ENCODE data around the gene LGR4.
"Not testable (repeated sequence)": the region's sequence is repeated elsewhere in the genome, so short reads cannot be mapped to it uniquely, and the experiment has no call there.

LGR4 gene

DNA sequence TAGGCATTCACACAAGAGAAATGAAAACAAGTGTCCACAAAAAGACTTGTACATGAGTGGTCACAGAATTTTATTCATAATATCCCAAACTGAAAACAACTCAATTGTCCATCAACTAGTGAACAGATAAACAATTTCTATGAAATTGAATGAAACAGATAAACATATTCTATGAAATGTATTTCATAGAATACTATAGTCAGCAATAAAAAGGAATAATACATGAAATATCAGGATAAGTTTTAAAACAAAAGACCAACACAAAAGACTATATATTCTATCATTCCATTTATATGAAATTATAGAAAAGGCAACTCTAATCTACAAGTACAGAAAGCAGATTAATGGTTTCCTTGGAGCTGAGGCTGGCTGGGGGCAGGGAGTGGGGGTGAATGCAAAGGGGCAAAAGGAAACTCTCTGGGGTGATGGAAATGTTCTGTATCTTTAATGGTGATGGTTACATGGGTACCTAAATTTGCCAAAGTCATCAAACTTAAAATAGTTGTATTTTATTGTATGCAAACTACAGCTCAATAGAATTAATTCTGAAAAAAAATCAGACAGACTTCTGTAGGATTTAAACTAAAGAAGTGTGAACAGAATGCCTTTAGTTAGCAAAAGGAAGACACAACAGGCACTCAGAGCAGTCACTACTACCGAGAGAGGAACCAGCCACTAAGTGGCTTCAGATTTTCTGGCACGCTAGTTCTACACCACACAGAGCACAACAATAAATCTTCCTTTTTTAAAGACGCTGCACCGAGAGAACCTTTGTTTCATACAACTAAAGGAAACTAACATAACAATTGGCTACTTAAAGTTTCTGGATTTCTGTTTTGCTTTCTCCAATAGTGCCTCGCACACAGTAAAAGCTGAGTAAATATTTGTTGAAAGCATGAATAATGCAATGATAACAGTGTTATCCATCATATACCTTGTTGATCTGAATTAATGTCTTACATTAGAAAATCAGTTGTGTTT, 124.9 kb downstream of the LGR4 start:
- DNase-seq, result no peak
- Mint-ChIP-seq H3K27ac (no peak overlapping the region), H3K27me3 (no peaks in the 10 kb centered on the region), H3K4me1 (ENCODE audit: low read depth) (no peaks in the 10 kb centered on the region), H3K36me3 (ENCODE audit: low read depth) (peaks cover 21% of the 10 kb centered on the region), H3K9me3 (no peaks in the 10 kb centered on the region), H3K4me3 (no peak overlapping the region)

GRCh38 chr11:27339941-27340340, 132.6 kb downstream of the LGR4 start:
- H3K4me3 Mint-ChIP-seq, result no peak overlapping the region
- H3K9me3 Mint-ChIP-seq, result no peaks in the 10 kb centered on the region
- no peaks in the 10 kb centered on the region for H3K4me1 Mint-ChIP-seq (ENCODE audit: low read depth)
- H3K36me3 Mint-ChIP-seq (ENCODE audit: low read depth), result peaks cover 12% of the 10 kb centered on the region
- no peak overlapping the region for H3K27ac Mint-ChIP-seq
- no peaks in the 10 kb centered on the region for H3K27me3 Mint-ChIP-seq
- no peak for DNase-seq

DNA sequence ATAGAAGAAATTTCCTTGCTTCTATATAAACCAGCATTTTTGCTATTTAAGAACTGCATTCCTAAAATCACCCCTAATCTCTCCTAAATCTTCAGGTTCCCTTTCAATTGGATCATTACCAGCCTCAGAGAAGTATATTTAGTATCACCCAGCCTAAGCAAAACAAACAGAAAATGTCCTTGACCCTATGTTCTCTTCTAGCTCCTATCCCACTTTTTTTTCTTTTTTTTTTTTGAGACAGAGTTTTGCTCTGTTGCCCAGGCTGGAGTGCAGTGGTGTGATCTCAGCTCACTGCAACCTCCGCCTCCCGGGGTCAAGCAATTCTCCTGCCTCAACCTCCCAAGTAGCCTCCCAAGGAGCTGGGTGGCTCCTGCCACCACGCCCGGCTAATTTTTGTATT, 137.8 kb downstream of the LGR4 start:
- not testable (repeated sequence) for DNase-seq; H3K4me3 Mint-ChIP-seq; H3K4me1 Mint-ChIP-seq (ENCODE audit: low read depth); H3K27ac Mint-ChIP-seq; H3K9me3 Mint-ChIP-seq; H3K27me3 Mint-ChIP-seq; H3K36me3 Mint-ChIP-seq (ENCODE audit: low read depth)

DNA sequence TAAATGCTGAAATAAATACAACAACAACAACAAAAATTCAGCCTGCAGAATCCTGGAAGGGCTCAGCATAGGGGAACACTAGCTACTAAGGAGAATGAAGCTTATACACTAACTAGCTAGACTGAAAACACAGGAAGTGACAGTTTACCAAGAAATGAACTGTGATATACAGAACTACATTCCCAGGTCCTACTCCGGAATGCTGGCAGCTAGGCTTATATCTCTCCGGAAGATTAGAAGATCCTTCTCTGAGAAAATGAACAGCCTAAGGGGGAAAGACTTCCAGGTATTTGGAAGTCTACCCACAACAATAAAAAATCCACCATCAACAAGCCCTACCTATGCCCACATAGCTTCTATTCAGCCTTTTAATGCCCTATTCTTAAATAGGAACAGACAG, 140.6 kb downstream of the LGR4 start:
- H3K27me3 Mint-ChIP-seq, result no peaks in the 10 kb centered on the region
- no peak overlapping the region for H3K27ac Mint-ChIP-seq
- H3K9me3 Mint-ChIP-seq, result no peaks in the 10 kb centered on the region
- no peak overlapping the region for H3K4me3 Mint-ChIP-seq
- H3K4me1 Mint-ChIP-seq (ENCODE audit: low read depth), result no peaks in the 10 kb centered on the region
- no peak for DNase-seq
- peaks cover 3% of the 10 kb centered on the region for H3K36me3 Mint-ChIP-seq (ENCODE audit: low read depth)

DNA sequence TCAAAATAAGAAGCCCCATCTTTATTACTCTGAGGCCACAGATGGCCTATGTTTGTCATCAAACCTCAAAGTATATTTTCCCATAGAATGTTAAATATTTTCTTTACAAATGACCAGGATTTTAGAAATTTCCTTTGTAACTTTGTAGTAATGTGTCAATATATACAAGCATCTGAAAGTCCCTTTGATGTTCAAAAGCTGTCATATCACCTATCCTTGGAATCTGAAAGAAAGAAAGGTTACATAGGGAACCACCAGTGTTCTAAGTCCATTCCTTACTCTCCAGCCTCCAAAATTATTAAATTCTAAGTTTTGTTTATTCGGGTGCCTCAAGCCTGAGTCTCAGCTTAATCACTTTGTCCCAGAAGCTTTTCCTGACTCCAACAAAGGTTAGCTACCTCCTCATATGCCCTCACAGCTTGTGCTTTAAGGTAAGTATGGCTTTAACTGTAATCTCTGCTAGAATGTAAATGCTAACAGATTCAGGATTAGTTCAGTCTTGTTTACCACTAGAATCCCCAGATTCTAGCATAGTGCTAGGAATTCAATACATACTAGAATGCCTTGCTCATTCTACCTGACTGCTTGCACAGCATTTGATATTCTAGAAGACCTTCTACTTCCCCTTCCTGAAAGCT, 141.8 kb downstream of the LGR4 start:
- no peak for DNase-seq
- peaks cover 4% of the 10 kb centered on the region for H3K9me3 Mint-ChIP-seq

GRCh38 chr11:27329867-27330632, 142.5 kb downstream of the LGR4 start:
- H3K27ac Mint-ChIP-seq, result no peak overlapping the region
- H3K4me1 Mint-ChIP-seq (ENCODE audit: low read depth), result no peaks in the 10 kb centered on the region
- H3K27me3 Mint-ChIP-seq, result no peaks in the 10 kb centered on the region
- peaks cover 5% of the 10 kb centered on the region for H3K9me3 Mint-ChIP-seq
- DNase-seq, result no peak
- no peak overlapping the region for H3K4me3 Mint-ChIP-seq
- no peaks in the 10 kb centered on the region for H3K36me3 Mint-ChIP-seq (ENCODE audit: low read depth)

More for the DNA sequence above, 141.8 kb downstream of the LGR4 start:
- no peaks in the 10 kb centered on the region for H3K4me1 Mint-ChIP-seq (ENCODE audit: low read depth)
- H3K36me3 Mint-ChIP-seq (ENCODE audit: low read depth), result no peaks in the 10 kb centered on the region
- H3K4me3 Mint-ChIP-seq, result no peak overlapping the region
- H3K27ac Mint-ChIP-seq, result no peak overlapping the region
- H3K27me3 Mint-ChIP-seq, result no peaks in the 10 kb centered on the region

GRCh38 chr11:27328614-27329013, 144.0 kb downstream of the LGR4 start:
- Mint-ChIP-seq H3K27ac (no peak overlapping the region), H3K4me1 (ENCODE audit: low read depth) (peaks cover 6% of the 10 kb centered on the region), H3K4me3 (no peak overlapping the region), H3K27me3 (no peaks in the 10 kb centered on the region), H3K9me3 (peaks cover 5% of the 10 kb centered on the region), H3K36me3 (ENCODE audit: low read depth) (no peaks in the 10 kb centered on the region)
- DNase-seq, result no peak

GRCh38 chr11:27327064-27327463, 145.5 kb downstream of the LGR4 start:
- H3K27ac Mint-ChIP-seq; H3K27me3 Mint-ChIP-seq; H3K36me3 Mint-ChIP-seq (ENCODE audit: low read depth); H3K9me3 Mint-ChIP-seq; H3K4me3 Mint-ChIP-seq; H3K4me1 Mint-ChIP-seq (ENCODE audit: low read depth); DNase-seq: not testable (repeated sequence)

- peaks cover 17% of the 10 kb centered on the region for H3K4me1 Mint-ChIP-seq (ENCODE audit: low read depth)
- not testable (repeated sequence) for H3K9me3 Mint-ChIP-seq; H3K27me3 Mint-ChIP-seq; H3K36me3 Mint-ChIP-seq (ENCODE audit: low read depth); H3K27ac Mint-ChIP-seq; H3K4me3 Mint-ChIP-seq; DNase-seq
These were observed 150.4 kb downstream of the LGR4 start for GRCh38 chr11:27322196-27322595.

- H3K4me3 Mint-ChIP-seq; H3K9me3 Mint-ChIP-seq; H3K27me3 Mint-ChIP-seq; DNase-seq; H3K36me3 Mint-ChIP-seq (ENCODE audit: low read depth); H3K27ac Mint-ChIP-seq: not testable (repeated sequence)
- peaks cover 17% of the 10 kb centered on the region for H3K4me1 Mint-ChIP-seq (ENCODE audit: low read depth)
These were observed 151.2 kb downstream of the LGR4 start for GRCh38 chr11:27321340-27321739.

- H3K27ac Mint-ChIP-seq, result peak overlapping the region; percentile 6
- H3K4me1 Mint-ChIP-seq (ENCODE audit: low read depth), result peaks cover 14% of the 10 kb centered on the region
- H3K9me3 Mint-ChIP-seq, result no peaks in the 10 kb centered on the region
- H3K4me3 Mint-ChIP-seq, result no peak overlapping the region
- DNase-seq, result no peak
- H3K36me3 Mint-ChIP-seq (ENCODE audit: low read depth), result no peaks in the 10 kb centered on the region
- peaks cover 8% of the 10 kb centered on the region for H3K27me3 Mint-ChIP-seq
These were observed 153.5 kb downstream of the LGR4 start for GRCh38 chr11:27319072-27319471.

DNA sequence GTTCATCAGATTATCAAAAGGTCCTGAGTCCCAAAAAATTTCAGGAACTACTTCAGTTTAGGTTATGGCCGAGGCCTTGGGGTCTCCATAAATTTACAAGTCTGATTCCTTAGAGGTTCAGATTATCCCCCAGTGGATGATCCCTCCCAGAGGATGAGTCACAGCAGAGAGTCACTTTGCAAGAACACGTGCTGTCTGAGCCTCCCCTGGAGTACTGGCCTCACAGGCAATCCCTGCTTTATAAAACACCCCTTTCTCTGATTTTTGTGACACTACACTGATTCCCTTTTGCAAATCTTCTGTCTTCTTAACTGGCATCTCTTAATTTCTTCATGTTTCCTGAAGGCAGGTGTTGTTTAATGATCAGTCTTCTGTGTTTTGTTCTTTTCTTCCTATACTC, 154.8 kb downstream of the LGR4 start:
- no peak overlapping the region for H3K4me3 Mint-ChIP-seq
- DNase-seq, result no peak
- H3K27me3 Mint-ChIP-seq, result peaks cover 12% of the 10 kb centered on the region
- no peaks in the 10 kb centered on the region for H3K9me3 Mint-ChIP-seq
- H3K4me1 Mint-ChIP-seq (ENCODE audit: low read depth), result peaks cover 11% of the 10 kb centered on the region
- H3K36me3 Mint-ChIP-seq (ENCODE audit: low read depth), result no peaks in the 10 kb centered on the region
- no peak overlapping the region for H3K27ac Mint-ChIP-seq

All from activated T-cell treated with anti-CD3 and anti-CD28 coated beads, Interleukin-2, amount 50 U/mL, for 24 hours (primary cell).